Peyer's patch (tissue), 4 donors: Measurements from ENCODE around the gene DAP3. TPM values are rescaled to one million over a fixed set of nuclear protein-coding genes. Genes with fewer than 3 reads are reported as not detected.
A peak's percentile ranks its signal among the peaks of the same experiment; 100 is the strongest.
"Not testable (repeated sequence)": the region's sequence is repeated elsewhere in the genome, so short reads cannot be mapped to it uniquely, and the experiment has no call there.

Experiments
- DNase-seq, 3 donors: peaks; one replicate each; pipeline ENCODE4 v3.0.0-alpha.2; 2017 to 2019
- H3K27ac ChIP-seq, 4 donors: fragments of 200-600 bp; sonication (generic); one replicate each; pipeline ENCODE4 v1.5.1; 2016 to 2019
- H3K27me3 ChIP-seq, 2 donors: fragments of 200-600 bp; sonication (generic); one replicate each; pipeline ENCODE4 v1.5.1; 2019
- H3K36me3 ChIP-seq, 3 donors: fragments of 200-600 bp; sonication (generic); one replicate each; pipeline ENCODE4 v1.5.1; 2016 to 2019
- H3K4me1 ChIP-seq, 4 donors: fragments of 200-600 bp; sonication (generic); one replicate each; pipeline ENCODE4 v1.5.1; 2016 to 2019
- H3K4me3 ChIP-seq, 4 donors: fragments of 200-600 bp; sonication (generic); 1 replicate in 3 of 4; 2 replicates in 1 of 4; pipeline ENCODE4 v1.5.1; 2016 to 2019; ENCODE audit warnings: mild to moderate bottlenecking in 1 of 4
- H3K9me3 ChIP-seq, 4 donors: fragments of 200-600 bp; sonication (generic); one replicate each; pipeline ENCODE4 v1.5.1; 2016 to 2019; ENCODE audit warnings: mild to moderate bottlenecking in 1 of 4
- POLR2A ChIP-seq, 2 donors: fragments of 450-650 bp; IDR thresholded peaks; one replicate each; pipeline ENCODE4 v1.5.1; 2017; ENCODE audit warnings: antibody characterized with exemption in 2 of 2, mild to moderate bottlenecking in 2 of 2, moderate library complexity in 2 of 2
- total RNA-seq, 4 donors: library from RNA; depleted of rRNA; stranded (reverse); fragments of >200 nt; gene quantifications; one replicate each; pipeline ENCODE4 v1.1.0, GENCODE V29; 2016
- TF ChIP-seq, protein P1 (sequence below), 6 experiments: fragments of 450-650 bp in 4 of 6; fragments of 200-600 bp in 2 of 6; sonication (generic) in 1 of 6; IDR thresholded peaks; one replicate each; pipeline ENCODE4 v1.5.1; 2017 to 2019; ENCODE audit warnings: antibody characterized with exemption in 6 of 6, mild to moderate bottlenecking in 3 of 6, moderate library complexity in 1 of 6

Gene DAP3
- total RNA-seq, 4 donors from 2014 or later, result 72.8 to 160 (median 153) TPM

DNA sequence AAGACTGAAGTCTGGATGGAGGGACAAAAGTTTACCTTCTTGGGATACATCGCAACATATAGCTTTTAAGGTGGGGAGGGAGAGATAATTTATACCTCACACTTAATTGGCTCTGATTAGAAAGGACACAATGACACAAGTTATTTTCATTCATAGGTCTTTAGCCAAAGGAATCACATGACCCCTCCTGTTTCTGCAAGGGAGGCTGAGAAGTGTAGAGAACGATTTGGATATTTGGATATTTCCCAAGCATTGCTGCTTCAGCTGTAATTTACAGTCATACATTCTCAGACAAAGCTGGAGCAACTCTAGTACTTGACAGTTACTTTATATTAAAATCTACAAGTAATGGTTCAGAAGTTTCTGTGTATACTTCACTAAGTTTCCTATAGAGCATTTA is 24.2 kb downstream of the DAP3 start:
- no peak for TF ChIP-seq POLR2A (IDR thresholded peaks at IDR 0.05)
- TF ChIP-seq, protein P1, sequence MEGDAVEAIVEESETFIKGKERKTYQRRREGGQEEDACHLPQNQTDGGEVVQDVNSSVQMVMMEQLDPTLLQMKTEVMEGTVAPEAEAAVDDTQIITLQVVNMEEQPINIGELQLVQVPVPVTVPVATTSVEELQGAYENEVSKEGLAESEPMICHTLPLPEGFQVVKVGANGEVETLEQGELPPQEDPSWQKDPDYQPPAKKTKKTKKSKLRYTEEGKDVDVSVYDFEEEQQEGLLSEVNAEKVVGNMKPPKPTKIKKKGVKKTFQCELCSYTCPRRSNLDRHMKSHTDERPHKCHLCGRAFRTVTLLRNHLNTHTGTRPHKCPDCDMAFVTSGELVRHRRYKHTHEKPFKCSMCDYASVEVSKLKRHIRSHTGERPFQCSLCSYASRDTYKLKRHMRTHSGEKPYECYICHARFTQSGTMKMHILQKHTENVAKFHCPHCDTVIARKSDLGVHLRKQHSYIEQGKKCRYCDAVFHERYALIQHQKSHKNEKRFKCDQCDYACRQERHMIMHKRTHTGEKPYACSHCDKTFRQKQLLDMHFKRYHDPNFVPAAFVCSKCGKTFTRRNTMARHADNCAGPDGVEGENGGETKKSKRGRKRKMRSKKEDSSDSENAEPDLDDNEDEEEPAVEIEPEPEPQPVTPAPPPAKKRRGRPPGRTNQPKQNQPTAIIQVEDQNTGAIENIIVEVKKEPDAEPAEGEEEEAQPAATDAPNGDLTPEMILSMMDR (IDR thresholded peaks at IDR 0.05), result no peak
- Histone ChIP-seq H3K4me1 (no peaks in the 10 kb centered on the region), H3K36me3 (no peaks in the 10 kb centered on the region), H3K27ac (no peak overlapping the region), H3K27me3 (no peaks in the 10 kb centered on the region), H3K4me3 (no peak overlapping the region), H3K9me3 (no peaks in the 10 kb centered on the region)
- DNase-seq, result no peak

DNA sequence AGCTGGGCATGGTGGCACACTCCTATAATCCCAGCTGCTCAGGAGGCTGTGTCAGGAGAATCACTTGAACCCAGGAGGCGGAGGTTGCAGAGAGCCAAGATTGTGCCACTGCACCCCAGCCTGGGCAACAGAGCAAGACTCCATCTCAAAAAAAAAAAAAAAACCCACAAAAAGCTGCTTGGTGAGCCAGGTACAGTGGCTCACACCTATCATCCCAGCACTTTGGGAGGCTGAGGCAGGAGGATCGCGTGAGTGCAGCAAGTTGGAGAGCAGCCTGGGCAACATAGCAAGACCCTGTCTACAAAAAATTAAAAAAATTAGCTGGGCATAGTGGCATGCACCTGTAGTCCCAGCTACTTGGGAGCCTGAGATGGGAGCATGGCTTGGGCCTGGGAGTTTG is 26.2 kb downstream of the DAP3 start:
- not testable (repeated sequence) for H3K4me3 ChIP-seq, H3K9me3 ChIP-seq, H3K4me1 ChIP-seq, DNase-seq, H3K27me3 ChIP-seq, H3K36me3 ChIP-seq, H3K27ac ChIP-seq

DNA sequence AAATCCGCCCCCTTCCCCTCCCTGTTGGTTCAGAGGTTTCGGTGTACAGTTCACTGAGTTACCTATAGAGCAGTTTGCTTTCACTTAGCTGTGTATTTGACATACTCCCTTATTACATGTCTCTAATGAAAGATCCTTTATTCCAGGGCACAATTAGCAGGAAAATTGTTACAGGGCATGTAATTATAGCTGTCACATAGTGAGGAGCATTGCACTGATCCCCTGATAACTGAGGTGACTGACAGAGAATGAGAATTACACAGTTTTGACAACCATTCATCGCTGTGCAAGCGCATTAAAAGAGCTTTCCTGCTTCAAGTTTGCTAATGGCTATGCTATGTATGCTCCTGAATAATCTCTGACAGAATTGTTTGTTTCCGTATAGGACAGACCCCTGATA is 26.9 kb downstream of the DAP3 start:
- Histone ChIP-seq H3K36me3 (peaks cover 0 to 4% (median 0%) of the 10 kb centered on the region in 3 donors), H3K27me3 (no peaks in the 10 kb centered on the region), H3K4me1 (no peaks in the 10 kb centered on the region), H3K4me3 (no peak overlapping the region), H3K27ac (no peak overlapping the region), H3K9me3 (no peaks in the 10 kb centered on the region)
- TF ChIP-seq POLR2A (IDR thresholded peaks at IDR 0.05), result no peak
- TF ChIP-seq, protein P1 (IDR thresholded peaks at IDR 0.05), result no peak
- no peak for DNase-seq

DNA sequence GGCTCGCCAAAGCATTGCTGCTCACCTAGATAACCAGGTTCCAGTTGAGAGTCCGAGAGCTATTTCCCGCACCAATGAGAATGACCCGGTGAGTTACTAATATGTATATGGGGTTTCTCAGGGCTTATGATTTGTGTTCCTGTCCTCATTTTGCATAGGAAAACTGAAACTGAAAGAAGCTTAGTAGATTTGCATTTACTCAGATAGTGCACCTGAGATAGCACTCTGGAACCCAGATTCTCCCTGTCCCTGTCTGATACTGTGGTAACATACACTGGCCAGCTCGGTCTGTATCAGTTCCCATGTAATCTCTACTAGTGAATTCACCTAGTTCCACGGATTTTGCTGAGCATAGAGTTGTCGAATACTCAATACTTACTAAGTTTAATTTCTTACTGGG is 28.1 kb downstream of the DAP3 start:
- Histone ChIP-seq H3K27me3 (no peaks in the 10 kb centered on the region), H3K9me3 (no peaks in the 10 kb centered on the region), H3K4me1 (no peaks in the 10 kb centered on the region), H3K4me3 (peak overlapping the region in 1 of 4 donors; percentile 16), H3K27ac (peak overlapping the region in 1 of 4 donors; percentile 32), H3K36me3 (peaks cover 0 to 4% (median 0%) of the 10 kb centered on the region in 3 donors)
- peak in 1 of 3 donors; percentile 27 for DNase-seq
- TF ChIP-seq POLR2A (IDR thresholded peaks at IDR 0.05), result no peak
- TF ChIP-seq, protein P1 (IDR thresholded peaks at IDR 0.05), result no peak

DNA sequence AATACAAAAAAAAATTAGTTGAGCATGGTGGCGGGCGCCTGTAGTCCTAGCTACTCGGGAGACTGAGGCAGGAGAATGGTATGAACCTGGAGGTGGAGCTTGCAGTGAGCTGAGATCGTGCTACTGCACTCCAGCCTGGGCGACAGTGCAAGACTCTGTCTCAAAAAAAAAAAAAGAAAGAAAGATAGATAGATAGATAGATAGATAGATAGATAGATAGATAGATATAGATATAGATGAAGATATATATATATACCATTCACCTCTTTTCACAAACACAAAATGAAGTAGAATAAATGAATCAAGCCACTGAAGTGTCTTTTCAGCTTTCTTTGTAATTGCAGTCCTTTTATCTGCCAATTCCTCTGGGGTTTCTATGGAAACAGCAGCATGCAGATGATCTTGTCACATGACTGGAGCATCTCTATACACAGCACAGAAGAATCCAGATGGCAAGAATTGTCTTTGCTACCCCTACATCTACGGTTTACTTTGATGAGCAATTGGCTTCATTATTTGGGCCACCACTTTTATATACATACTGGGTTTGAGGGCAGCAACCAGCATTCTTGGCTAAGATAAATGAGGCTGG is 29.7 kb downstream of the DAP3 start:
- DNase-seq, H3K9me3 ChIP-seq, H3K4me3 ChIP-seq, H3K27me3 ChIP-seq, H3K36me3 ChIP-seq, H3K4me1 ChIP-seq, H3K27ac ChIP-seq: not testable (repeated sequence)

DNA sequence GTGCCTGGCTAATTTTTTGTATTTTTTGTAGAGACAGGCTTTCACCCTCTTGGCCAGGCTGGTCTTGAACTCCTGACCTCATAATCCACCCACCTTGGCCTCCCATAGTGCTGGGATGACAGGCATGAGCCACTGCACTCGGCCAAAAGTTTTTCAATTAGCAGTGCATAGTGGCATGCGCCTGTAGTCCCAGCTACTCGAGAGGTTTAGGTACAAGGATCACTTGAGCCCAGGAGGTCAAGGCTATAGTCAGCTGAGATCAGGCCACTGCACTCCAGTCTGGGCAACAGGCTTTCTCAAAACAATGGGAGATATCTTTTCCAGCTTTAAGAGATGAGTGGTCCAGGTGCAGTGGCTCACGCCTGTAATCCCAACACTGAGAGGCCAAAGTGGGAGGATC is 30.8 kb downstream of the DAP3 start:
- Histone ChIP-seq H3K9me3 (no peaks in the 10 kb centered on the region), H3K4me1 (no peaks in the 10 kb centered on the region), H3K36me3 (peaks cover 0 to 4% (median 0%) of the 10 kb centered on the region in 3 donors), H3K27ac (no peak overlapping the region), H3K4me3 (no peak overlapping the region), H3K27me3 (no peaks in the 10 kb centered on the region)
- TF ChIP-seq, protein P1 (IDR thresholded peaks at IDR 0.05), result no peak
- no peak for TF ChIP-seq POLR2A (IDR thresholded peaks at IDR 0.05)
- no peak for DNase-seq

DNA sequence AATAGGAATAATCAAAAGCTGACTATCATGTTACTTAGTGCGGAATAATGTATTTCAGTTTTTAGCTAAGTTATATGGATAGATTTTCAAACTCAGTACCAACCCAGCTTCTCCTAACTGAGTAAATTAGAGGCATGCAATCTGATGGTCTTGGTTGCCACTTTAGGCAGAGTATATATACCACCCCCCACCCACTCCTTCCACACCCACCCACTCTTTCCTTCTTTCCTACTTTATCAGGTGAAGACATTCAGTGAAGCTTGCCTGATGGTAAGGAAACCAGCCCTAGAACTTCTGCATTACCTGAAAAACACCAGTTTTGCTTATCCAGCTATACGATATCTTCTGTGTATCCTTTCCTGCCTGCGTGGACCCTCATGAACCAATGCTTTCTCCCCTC is 36.3 kb downstream of the DAP3 start:
- Histone ChIP-seq H3K27ac (no peak overlapping the region), H3K9me3 (no peaks in the 10 kb centered on the region), H3K27me3 (no peaks in the 10 kb centered on the region), H3K36me3 (peaks cover 0 to 10% (median 0%) of the 10 kb centered on the region in 3 donors), H3K4me3 (no peak overlapping the region), H3K4me1 (no peaks in the 10 kb centered on the region)
- DNase-seq, result no peak
- TF ChIP-seq POLR2A (IDR thresholded peaks at IDR 0.05), result no peak
- TF ChIP-seq, protein P1 (IDR thresholded peaks at IDR 0.05), result no peak
